ENCODE measurements around the gene INPP4A. TPM values are rescaled to one million over a fixed set of nuclear protein-coding genes. Genes with fewer than 3 reads are reported as not detected.

INPP4A gene
- total RNA-seq, 1 donor from 2014 or later: 18.0 TPM

DNA sequence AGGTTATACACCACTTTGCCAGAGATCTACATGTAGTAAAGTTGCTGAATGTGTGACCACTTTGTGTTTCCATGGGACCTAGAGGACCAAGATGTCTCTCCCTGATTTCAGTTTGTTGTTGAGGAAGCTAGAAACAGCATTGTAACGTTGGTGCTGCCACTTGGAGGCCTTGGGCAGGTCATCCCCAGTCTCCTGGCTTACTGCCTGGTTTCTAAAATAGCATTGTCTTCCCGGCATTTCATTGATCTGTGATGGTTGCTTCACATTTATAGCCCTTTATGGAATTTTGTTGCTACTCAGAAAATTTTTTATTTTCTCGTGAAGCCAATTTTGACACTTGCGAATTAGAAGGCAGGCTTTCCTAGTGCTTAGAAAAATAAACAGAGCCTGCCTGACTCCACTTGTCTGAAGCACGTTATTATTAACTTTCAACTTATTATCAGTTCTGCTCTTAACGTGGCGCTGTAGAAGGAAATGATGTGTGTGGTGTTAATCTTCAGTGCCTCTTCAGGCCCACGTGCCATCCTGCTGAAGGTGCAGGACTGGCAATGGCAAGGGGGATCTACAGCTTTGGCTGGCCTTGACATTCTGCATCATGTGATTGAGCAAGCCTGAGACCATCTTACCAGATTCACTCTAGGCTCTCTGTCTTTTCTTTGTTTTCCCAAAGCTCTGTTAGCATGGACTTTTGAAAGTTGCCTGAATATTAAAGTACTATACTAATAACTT is 59.9 kb downstream of the INPP4A start:
- Histone ChIP-seq H3K36me3 (ENCODE audit: control insufficient read depth, insufficient read depth, low read length) (no peaks in the 10 kb centered on the region), H3K27me3 (ENCODE audit: control insufficient read depth, insufficient read depth, low read length) (no peaks in the 10 kb centered on the region), H3K4me3 (ENCODE audit: low read depth, low read length) (no peak overlapping the region)
- DNase-seq (ENCODE audit: low read depth): no peak
- TF ChIP-seq, protein P1, sequence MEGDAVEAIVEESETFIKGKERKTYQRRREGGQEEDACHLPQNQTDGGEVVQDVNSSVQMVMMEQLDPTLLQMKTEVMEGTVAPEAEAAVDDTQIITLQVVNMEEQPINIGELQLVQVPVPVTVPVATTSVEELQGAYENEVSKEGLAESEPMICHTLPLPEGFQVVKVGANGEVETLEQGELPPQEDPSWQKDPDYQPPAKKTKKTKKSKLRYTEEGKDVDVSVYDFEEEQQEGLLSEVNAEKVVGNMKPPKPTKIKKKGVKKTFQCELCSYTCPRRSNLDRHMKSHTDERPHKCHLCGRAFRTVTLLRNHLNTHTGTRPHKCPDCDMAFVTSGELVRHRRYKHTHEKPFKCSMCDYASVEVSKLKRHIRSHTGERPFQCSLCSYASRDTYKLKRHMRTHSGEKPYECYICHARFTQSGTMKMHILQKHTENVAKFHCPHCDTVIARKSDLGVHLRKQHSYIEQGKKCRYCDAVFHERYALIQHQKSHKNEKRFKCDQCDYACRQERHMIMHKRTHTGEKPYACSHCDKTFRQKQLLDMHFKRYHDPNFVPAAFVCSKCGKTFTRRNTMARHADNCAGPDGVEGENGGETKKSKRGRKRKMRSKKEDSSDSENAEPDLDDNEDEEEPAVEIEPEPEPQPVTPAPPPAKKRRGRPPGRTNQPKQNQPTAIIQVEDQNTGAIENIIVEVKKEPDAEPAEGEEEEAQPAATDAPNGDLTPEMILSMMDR (IDR thresholded peaks at IDR 0.05; ENCODE audit: insufficient read depth, low read length, poor library complexity, severe bottlenecking): no peak

DNA sequence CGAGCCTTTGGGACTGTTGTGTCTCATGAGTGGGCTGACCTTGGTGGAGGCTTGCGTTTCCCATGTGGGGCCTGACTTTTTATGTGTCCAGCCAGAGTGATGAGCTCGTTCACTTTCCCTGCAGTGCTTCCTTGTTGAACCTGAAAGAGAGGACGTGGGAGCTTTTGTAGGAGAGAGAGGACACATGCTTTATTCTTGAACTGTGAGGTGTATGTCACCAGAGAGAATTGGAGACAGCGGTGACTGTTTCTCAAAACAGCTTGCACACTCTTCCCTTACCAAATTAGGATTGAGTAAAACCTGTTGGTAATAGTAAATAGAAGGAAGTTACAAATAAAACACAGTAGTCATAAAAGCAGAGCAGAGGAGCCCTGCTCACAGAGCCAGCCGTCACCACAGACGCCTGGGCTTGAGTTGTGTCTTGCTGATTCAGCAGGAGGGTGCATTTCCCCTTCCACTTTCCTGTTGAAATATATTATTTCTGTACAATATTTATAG is 60.7 kb downstream of the INPP4A start:
- no peaks in the 10 kb centered on the region for H3K27me3 ChIP-seq (ENCODE audit: control insufficient read depth, insufficient read depth, low read length)
- TF ChIP-seq, protein P1 (IDR thresholded peaks at IDR 0.05; ENCODE audit: insufficient read depth, low read length, poor library complexity, severe bottlenecking): no peak
- DNase-seq (ENCODE audit: low read depth): no peak
- no peak overlapping the region for H3K4me3 ChIP-seq (ENCODE audit: low read depth, low read length)
- H3K36me3 ChIP-seq (ENCODE audit: control insufficient read depth, insufficient read depth, low read length): no peaks in the 10 kb centered on the region

DNA sequence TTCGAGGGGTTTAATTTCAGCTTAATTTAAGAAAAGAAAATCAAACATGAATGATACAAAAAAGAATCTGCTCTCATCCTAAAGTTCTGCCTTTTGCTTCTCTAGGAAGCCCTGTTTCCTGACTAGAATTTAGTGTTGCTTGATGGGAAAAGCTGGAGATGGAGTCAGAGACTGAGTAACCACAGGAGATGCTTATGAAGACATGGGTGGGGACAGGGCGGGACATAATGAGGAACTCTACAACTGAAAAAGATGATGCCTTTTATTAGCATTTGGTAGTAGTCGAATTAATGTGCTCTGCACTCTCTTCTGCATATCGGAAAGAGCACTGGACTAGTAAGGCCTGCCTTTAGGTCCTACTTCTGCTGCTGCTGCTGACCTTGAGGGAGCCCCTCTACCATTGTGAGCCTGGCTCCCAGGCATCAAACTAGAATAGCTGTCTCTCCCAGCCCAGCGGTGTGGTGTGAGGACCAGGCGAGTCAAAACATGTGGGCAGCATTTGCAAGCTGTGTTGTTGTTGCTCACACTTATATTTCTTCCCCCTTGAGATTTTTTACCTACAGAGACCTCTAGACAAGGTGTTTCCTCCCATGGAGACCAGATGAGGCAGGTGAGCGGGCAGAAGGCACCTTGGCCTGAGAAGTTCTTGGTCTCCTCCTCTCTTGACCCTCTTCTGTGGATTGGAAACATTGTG is 61.5 kb downstream of the INPP4A start:
- Histone ChIP-seq H3K4me3 (ENCODE audit: low read depth, low read length) (no peak overlapping the region), H3K36me3 (ENCODE audit: control insufficient read depth, insufficient read depth, low read length) (no peaks in the 10 kb centered on the region), H3K27me3 (ENCODE audit: control insufficient read depth, insufficient read depth, low read length) (no peaks in the 10 kb centered on the region)
- TF ChIP-seq, protein P1 (IDR thresholded peaks at IDR 0.05; ENCODE audit: insufficient read depth, low read length, poor library complexity, severe bottlenecking): no peak
- DNase-seq (ENCODE audit: low read depth): no peak

DNA sequence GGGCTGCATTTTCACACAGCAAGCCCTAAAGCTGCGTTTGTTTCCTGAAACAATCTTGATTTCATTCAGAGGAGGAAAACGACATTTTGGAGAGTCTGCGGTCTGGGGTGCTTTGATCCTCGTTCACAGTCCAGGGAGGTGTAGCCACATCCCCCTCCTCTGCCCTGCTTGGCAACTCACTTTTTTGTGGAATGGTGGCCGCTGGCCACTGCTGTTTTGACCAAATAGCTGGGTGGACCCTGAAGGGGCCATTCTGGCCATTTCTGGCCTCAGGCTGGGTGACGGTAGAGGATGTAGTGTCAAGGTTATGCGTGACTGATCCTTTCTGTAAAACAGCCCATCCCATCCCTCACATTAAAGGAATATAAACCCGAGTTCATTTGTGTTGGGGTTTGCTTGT is 62.2 kb downstream of the INPP4A start:
- DNase-seq (ENCODE audit: low read depth): no peak
- Histone ChIP-seq H3K36me3 (ENCODE audit: control insufficient read depth, insufficient read depth, low read length) (no peaks in the 10 kb centered on the region), H3K27me3 (ENCODE audit: control insufficient read depth, insufficient read depth, low read length) (no peaks in the 10 kb centered on the region), H3K4me3 (ENCODE audit: low read depth, low read length) (no peak overlapping the region)
- TF ChIP-seq, protein P1 (IDR thresholded peaks at IDR 0.05; ENCODE audit: insufficient read depth, low read length, poor library complexity, severe bottlenecking): no peak

DNA sequence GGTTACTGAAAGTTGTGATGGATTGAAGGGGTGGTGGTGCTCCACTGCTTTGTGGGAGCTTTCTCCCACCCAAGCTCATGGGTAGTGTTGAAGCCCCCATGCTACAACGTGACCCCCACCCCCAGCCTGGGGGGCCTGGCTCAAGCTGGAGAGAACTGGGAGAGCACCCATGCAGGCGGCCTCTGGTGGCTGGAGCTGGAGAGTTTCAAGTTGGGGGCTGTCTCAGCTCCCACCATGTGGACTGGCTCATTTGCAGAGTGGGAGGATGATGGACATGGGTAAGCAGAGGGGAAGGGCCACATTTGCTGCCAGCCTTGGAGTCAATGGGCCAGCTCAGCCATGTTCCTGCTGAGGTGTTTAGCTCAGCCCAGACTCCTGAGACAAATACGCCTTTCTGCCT is 62.8 kb downstream of the INPP4A start:
- no peaks in the 10 kb centered on the region for H3K27me3 ChIP-seq (ENCODE audit: control insufficient read depth, insufficient read depth, low read length)
- TF ChIP-seq, protein P1 (IDR thresholded peaks at IDR 0.05; ENCODE audit: insufficient read depth, low read length, poor library complexity, severe bottlenecking): no peak
- H3K36me3 ChIP-seq (ENCODE audit: control insufficient read depth, insufficient read depth, low read length): no peaks in the 10 kb centered on the region
- no peak overlapping the region for H3K4me3 ChIP-seq (ENCODE audit: low read depth, low read length)
- DNase-seq (ENCODE audit: low read depth): no peak
